Tibial nerve (tissue), 4 donors: ENCODE data around the gene LSM7. TPM values are rescaled to one million over a fixed set of nuclear protein-coding genes. Genes with fewer than 3 reads are reported as not detected.

Experiments
- DNase-seq, 2 donors: peaks; one replicate each; pipeline ENCODE4 v3.0.0-alpha.2; 2019; ENCODE audit warnings: low spot score in 2 of 2
- H3K27ac ChIP-seq, 4 donors: fragments of 200-600 bp; sonication (generic) in 3 of 4; one replicate each; pipeline ENCODE4 v1.5.1; 2017 to 2019; ENCODE audit warnings: mild to moderate bottlenecking in 1 of 4
- H3K27me3 ChIP-seq, 2 donors: fragments of 200-600 bp; sonication (generic) in 1 of 2; one replicate each; pipeline versions ENCODE4 v1.5.1 to v1.6.0; 2017 to 2019
- H3K36me3 ChIP-seq, 3 donors: fragments of 200-600 bp; sonication (generic); one replicate each; pipeline ENCODE4 v1.5.1; 2018 to 2019
- H3K4me1 ChIP-seq, 4 donors: fragments of 200-600 bp; sonication (generic) in 3 of 4; one replicate each; pipeline ENCODE4 v1.5.1; 2017 to 2019
- H3K4me3 ChIP-seq, 4 donors: fragments of 200-600 bp; sonication (generic) in 3 of 4; one replicate each; pipeline ENCODE4 v1.5.1; 2017 to 2019; ENCODE audit warnings: mild to moderate bottlenecking in 1 of 4, moderate library complexity in 1 of 4
- H3K9me3 ChIP-seq, 4 donors: fragments of 200-600 bp; sonication (generic) in 3 of 4; one replicate each; pipeline ENCODE4 v1.5.1; 2017 to 2019
- CTCF ChIP-seq, 5 experiments: fragments of 200-600 bp in 3 of 5; fragments of 450-650 bp in 2 of 5; sonication (generic) in 3 of 5; IDR thresholded peaks; one replicate each; pipeline ENCODE4 v1.5.1; 2016 to 2019; ENCODE audit warnings: antibody characterized with exemption in 5 of 5, mild to moderate bottlenecking in 3 of 5, moderate library complexity in 2 of 5
- EP300 ChIP-seq, 2 donors: sonication (generic); formaldehyde crosslinking; IDR thresholded peaks; one replicate each; pipeline ENCODE4 v1.6.1; 2017; ENCODE audit warnings: antibody characterized with exemption in 2 of 2, mild to moderate bottlenecking in 1 of 2
- POLR2A ChIP-seq, 2 donors: fragments of 450-650 bp; IDR thresholded peaks; one replicate each; pipeline ENCODE4 v1.6.1; 2017; ENCODE audit warnings: antibody characterized with exemption in 2 of 2, mild to moderate bottlenecking in 2 of 2, moderate library complexity in 2 of 2
- WGBS, 2 donors: methylation state at CpG; one replicate each; pipeline ENCODE4 v1.1.5; 2018; 5-methylcytosine and 5-hydroxymethylcytosine counted together
- total RNA-seq, 4 donors: library from RNA; depleted of rRNA; stranded (reverse); fragments of >200 nt; gene quantifications; one replicate each; pipeline ENCODE4 v1.1.0, GENCODE V29; 2016

LSM7 gene
- total RNA-seq, 4 donors from 2014 or later: 54.1 to 167 (median 87.7) TPM

GRCh38 chr19:2337329-2337707, 8.9 kb upstream of the LSM7 start:
- peak in 1 of 2 donors; percentile 35 for DNase-seq
- Histone ChIP-seq H3K27ac (no peak overlapping the region), H3K4me1 (peaks cover 0 to 38% (median 8%) of the 10 kb centered on the region in 4 donors), H3K27me3 (no peaks in the 10 kb centered on the region), H3K36me3 (peaks cover 0 to 49% (median 0%) of the 10 kb centered on the region in 3 donors), H3K4me3 (no peak overlapping the region), H3K9me3 (no peaks in the 10 kb centered on the region)
- WGBS, 2 donors: 62 to 72% methylated on average over 18 of the region's 19 CpGs
- TF ChIP-seq EP300 (IDR thresholded peaks at IDR 0.05): no peak
- TF ChIP-seq CTCF (IDR thresholded peaks at IDR 0.05): peak in 2 of 5 experiments; percentile 8 to 30
- no peak for TF ChIP-seq POLR2A (IDR thresholded peaks at IDR 0.05)

GRCh38 chr19:2336528-2337328, 8.3 kb upstream of the LSM7 start:
- Histone ChIP-seq H3K27ac (no peak overlapping the region), H3K9me3 (no peaks in the 10 kb centered on the region), H3K4me3 (no peak overlapping the region), H3K36me3 (peaks cover 0 to 43% (median 0%) of the 10 kb centered on the region in 3 donors), H3K27me3 (no peaks in the 10 kb centered on the region), H3K4me1 (peaks cover 0 to 43% (median 13%) of the 10 kb centered on the region in 4 donors)
- 71 to 78% methylated on average over 16 to 33 of the region's 33 CpGs for WGBS, 2 donors
- no peak for TF ChIP-seq EP300 (IDR thresholded peaks at IDR 0.05)
- no peak for TF ChIP-seq POLR2A (IDR thresholded peaks at IDR 0.05)
- TF ChIP-seq CTCF (IDR thresholded peaks at IDR 0.05): no peak
- no peak for DNase-seq

- no peak for TF ChIP-seq EP300 (IDR thresholded peaks at IDR 0.05)
- TF ChIP-seq CTCF (IDR thresholded peaks at IDR 0.05): no peak
- TF ChIP-seq POLR2A (IDR thresholded peaks at IDR 0.05): no peak
- Histone ChIP-seq H3K27ac (no peak overlapping the region), H3K4me1 (peaks cover 0 to 52% (median 17%) of the 10 kb centered on the region in 4 donors), H3K27me3 (no peaks in the 10 kb centered on the region), H3K36me3 (peaks cover 0 to 35% (median 0%) of the 10 kb centered on the region in 3 donors), H3K4me3 (no peak overlapping the region), H3K9me3 (no peaks in the 10 kb centered on the region)
- 86 to 92% methylated on average over 3 of the region's 3 CpGs for WGBS, 2 donors
- DNase-seq: no peak
These were observed 7.5 kb upstream of the LSM7 start for GRCh38 chr19:2335848-2336247.

- Histone ChIP-seq H3K27ac (no peak overlapping the region), H3K4me3 (no peak overlapping the region), H3K4me1 (peaks cover 0 to 59% (median 22%) of the 10 kb centered on the region in 4 donors), H3K36me3 (peaks cover 0 to 28% (median 0%) of the 10 kb centered on the region in 3 donors), H3K9me3 (no peaks in the 10 kb centered on the region), H3K27me3 (no peaks in the 10 kb centered on the region)
- 91 to 93% methylated on average over 26 of the region's 26 CpGs for WGBS, 2 donors
- DNase-seq: no peak
- TF ChIP-seq EP300 (IDR thresholded peaks at IDR 0.05) (no peak), CTCF (IDR thresholded peaks at IDR 0.05) (no peak), POLR2A (IDR thresholded peaks at IDR 0.05) (no peak)
These were observed 6.8 kb upstream of the LSM7 start for GRCh38 chr19:2334986-2335846.
